ENCODE results near the gene UBL4A.
A peak's percentile ranks its signal among the peaks of the same experiment; 100 is the strongest.

The UBL4A gene

DNA sequence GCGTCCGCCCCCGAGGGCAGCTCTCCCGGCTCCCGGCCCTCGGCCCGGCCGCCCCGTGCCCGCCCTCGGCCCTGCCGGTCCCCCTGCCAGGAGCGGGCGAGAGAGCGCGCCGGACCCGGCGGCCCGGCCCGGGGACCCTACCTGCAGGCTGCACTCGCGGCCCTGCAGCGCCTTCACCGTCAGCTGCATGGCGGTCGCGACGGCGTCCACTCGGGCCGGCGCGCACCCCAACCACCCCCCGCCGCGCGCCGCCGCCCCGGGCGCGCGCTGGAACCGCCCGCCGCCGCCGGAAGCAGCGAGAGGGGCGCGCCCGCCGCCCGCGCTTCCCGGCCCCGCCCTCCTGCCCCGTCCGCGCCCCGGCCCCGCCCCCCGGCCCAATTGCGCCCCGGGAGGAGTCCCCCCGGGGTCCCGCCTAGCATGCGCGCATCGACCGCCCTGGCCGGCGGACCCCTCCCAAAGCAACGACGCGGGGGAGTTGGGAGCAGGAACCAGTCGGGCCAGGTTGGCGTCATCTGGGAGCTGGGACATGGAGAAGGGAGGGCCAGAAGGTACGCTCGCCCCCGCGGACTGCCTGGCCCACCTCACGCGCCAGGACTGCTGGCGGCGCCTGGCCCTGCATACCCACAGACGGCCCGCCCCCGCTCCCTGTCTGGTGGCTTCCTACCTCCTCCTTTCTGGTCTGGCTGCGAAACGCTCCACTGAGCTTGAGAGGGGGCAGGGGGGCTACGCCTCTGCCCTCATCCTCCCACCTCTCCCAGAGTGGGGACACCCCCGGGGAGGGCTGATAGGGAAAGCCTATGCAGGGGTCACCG lies at the start of gene UBL4A:
Gene UBL4A (minus strand): TSS at position 220 of the 812 bp plus-strand sequence. CDS start 31 bp downstream, at position 189.
- in situ Hi-C loops (cut with HindIII; ENCODE audit: low pct_unique_long_range_greater_than_20kb, low sequenced_read_pairs): no loop called here
- DNase-seq (ENCODE audit: low read depth in 1 of 2, low spot score in 1 of 2): peak; percentile 33 to 88
- no peak for TF ChIP-seq JUND (IDR thresholded peaks at IDR 0.05; ENCODE audit: low read depth)

DNA sequence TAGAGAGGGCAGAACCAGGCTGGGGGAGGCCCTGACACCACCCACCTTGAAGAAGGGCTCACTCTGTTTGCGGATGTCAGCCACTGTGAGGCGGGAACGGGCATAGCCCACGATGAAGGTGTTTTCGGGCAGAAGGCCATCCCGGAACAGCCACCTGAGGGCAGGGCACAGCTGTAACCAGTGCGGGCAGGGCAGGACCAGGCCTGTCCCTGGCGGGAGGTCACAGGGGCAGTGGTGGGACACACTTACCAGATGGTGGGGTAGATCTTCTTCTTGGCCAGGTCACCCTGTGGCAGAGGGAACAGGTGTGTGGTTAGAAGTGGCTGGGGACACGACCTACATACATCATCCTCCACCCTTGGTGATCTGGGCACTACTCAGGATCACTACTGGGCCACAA lies 49.5 kb upstream of the UBL4A start:
- DNase-seq (ENCODE audit: low read depth in 1 of 2, low spot score in 1 of 2): no peak
- TF ChIP-seq JUND (IDR thresholded peaks at IDR 0.05; ENCODE audit: low read depth): no peak
- in situ Hi-C loops (cut with HindIII; ENCODE audit: low pct_unique_long_range_greater_than_20kb, low sequenced_read_pairs): no loop called here

DNA sequence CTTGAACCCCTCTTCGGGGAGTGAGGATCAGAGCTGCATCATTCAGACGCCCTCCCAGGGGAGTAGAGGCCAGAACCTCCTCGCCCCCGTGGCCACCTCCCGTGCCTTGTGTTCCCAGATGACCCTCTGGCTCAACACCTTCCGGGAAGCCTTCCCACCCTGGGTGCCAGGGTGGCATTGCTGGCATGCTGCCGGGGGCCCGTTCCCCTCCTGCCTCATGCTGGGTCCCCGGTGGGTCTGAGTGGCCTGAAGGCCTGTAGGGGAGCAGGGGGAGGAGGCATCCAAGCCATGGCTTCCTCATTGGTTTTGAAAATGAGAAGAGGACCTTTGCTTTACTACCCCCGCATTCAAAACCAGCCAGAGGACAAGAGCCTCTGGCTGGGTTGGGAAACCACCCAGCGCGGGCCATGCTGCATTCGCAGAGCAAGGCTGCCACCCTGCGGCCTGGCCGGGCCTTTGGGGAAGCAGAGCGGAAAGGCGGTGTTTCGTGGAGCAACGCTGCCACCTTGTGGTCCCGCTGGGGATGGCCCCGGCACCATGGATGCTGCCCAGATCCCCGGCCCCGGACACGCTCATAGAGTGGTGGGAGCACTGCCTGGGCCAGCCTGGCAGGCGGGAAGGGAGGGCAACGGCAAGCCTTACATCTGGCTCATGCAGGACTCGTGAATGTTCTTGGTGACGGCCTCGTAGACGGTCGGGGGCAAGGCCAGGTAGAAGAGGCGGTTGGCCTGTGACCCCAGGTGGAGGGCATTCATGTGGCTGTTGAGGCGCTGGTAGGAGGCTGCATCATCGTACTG lies 48.3 kb upstream of the UBL4A start:
- in situ Hi-C loops (cut with HindIII; ENCODE audit: low pct_unique_long_range_greater_than_20kb, low sequenced_read_pairs): no loop called here
- peak; percentile 50 to 75 for DNase-seq (ENCODE audit: low read depth in 1 of 2, low spot score in 1 of 2)
- no peak for TF ChIP-seq JUND (IDR thresholded peaks at IDR 0.05; ENCODE audit: low read depth)

DNA sequence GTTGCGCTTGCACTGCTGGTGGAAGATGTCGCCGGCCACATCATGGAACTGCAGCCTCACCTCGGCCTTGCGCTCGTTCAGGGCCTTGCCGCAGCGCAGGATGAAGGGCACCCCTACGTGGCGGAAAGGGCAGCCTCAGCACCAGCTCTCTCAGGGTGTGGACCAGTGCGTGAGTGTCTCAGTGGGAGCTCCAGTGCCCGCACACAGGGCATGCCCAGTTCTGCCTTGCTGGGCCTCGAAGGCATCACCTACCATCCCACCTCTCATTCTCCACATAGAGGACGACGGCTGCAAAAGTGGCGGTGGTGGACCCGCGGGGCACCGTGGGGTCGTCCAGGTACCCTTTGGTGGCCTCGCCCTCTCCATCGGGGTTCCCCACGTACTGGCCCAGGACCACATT lies 46.3 kb upstream of the UBL4A start:
- in situ Hi-C loops (cut with HindIII; ENCODE audit: low pct_unique_long_range_greater_than_20kb, low sequenced_read_pairs): no loop called here
- DNase-seq (ENCODE audit: low read depth in 1 of 2, low spot score in 1 of 2): no peak
- no peak for TF ChIP-seq JUND (IDR thresholded peaks at IDR 0.05; ENCODE audit: low read depth)

DNA sequence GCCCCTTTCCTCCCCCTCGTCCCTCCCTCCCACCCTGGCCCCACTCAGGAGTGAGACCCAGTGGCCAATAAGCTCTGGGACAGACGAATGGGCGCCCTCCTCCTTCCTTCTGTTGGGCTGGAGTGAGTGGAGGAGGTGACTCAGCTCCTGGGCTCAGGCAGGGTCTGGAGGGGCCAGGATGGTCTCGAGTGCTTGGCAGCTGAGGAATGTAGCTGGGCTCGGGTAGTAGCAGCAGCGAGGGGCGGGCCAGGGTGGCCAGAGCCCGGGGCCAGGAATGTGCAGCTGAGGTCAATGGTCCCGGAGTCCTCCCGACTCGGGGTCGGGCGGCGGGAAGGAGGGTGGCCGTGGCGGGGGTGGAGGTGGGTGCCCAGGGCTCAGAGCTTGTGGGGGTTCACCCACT lies 45.2 kb upstream of the UBL4A start:
- in situ Hi-C loops (cut with HindIII; ENCODE audit: low pct_unique_long_range_greater_than_20kb, low sequenced_read_pairs): no loop called here
- no peak for DNase-seq (ENCODE audit: low read depth in 1 of 2, low spot score in 1 of 2)

DNA sequence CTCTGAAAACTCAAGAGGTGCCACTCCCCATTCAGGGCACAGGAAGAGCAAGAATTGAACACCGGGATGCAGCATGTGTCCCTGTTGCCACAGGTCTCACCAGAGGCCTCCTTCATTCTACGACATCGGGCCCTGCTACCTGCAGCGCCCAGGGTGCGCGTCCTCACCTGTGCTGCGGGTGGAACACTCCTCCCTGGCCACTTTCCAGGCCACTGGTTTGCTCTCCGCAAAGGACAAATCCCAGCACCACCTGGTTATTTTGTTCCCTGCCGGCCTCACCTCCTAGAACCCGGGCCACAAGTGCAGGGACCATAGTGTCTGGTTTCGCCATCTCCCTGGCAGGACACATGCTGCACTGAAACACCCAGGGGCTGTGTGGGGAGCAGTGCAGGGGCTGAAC lies 43.9 kb upstream of the UBL4A start:
- no peak for TF ChIP-seq JUND (IDR thresholded peaks at IDR 0.05; ENCODE audit: low read depth)
- no peak for DNase-seq (ENCODE audit: low read depth in 1 of 2, low spot score in 1 of 2)
- in situ Hi-C loops (cut with HindIII; ENCODE audit: low pct_unique_long_range_greater_than_20kb, low sequenced_read_pairs): no loop called here

More for the DNA sequence above, 45.2 kb upstream of the UBL4A start:
- TF ChIP-seq JUND (IDR thresholded peaks at IDR 0.05; ENCODE audit: low read depth): no peak

DNA sequence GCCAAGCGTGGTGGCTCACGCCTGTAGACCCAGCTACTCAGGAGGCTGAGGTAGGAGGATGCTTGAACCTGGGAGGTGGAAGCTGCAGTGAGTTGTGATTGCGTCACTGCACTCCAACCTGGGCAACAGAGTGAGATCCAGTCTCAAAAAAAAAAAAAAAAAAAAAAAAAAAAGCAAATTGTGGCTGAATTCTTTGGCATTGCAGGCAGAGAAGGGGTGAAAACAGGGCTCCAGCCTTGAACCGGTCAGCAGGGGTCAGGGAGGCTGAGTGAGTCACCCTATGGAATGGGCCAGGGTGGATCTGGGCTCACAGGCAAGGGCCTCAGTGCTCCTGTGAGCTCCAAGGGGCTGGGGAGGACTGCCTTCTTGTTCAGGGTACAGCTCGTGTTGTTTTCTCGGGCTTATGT lies 42.8 kb upstream of the UBL4A start:
- no peak for TF ChIP-seq JUND (IDR thresholded peaks at IDR 0.05; ENCODE audit: low read depth)
- no peak for DNase-seq (ENCODE audit: low read depth in 1 of 2, low spot score in 1 of 2)
- in situ Hi-C loops (cut with HindIII; ENCODE audit: low pct_unique_long_range_greater_than_20kb, low sequenced_read_pairs): no loop called here

DNA sequence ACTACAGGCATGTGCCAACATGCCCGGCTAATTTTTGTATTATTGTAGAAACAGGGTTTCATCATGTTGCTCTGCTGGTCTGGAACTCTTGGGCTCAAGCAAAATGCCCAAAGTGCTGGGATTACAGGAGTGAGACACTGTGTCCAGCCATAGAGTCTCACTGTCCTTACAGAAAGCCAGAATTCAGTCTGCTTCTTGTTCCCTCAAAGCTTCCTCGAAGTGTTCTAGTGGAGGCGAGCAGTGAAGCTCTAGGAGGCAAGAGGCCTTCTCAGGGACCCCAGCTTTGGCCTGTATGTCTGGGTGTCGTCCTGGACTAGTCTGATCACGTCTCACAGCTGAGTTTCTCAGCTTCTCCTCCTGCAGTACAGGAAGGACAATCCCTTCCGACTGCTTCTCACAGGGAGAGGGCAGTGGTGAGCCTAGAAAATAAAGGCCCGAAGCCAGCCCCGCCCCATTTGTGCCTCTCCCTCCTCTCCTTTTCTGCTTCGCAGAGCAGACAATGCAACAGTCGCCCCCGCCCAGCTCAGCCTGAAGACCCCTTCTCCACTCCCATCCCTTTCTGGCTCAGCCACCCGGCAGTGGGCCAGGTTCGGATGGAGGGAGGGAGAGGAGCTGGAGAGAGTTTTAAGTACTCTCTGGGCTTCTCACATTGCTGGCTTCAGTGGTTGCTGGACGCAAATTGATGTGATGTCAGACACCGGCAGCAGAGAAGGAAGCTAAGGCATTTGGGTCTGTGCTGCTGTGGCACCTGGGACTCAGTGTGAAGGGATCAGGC lies 40.7 kb upstream of the UBL4A start:
- peak in 1 of 2 experiments; percentile 76 for DNase-seq (ENCODE audit: low read depth in 1 of 2, low spot score in 1 of 2)
- TF ChIP-seq JUND (IDR thresholded peaks at IDR 0.05; ENCODE audit: low read depth): no peak
- in situ Hi-C loops (cut with HindIII; ENCODE audit: low pct_unique_long_range_greater_than_20kb, low sequenced_read_pairs): no loop called here

DNA sequence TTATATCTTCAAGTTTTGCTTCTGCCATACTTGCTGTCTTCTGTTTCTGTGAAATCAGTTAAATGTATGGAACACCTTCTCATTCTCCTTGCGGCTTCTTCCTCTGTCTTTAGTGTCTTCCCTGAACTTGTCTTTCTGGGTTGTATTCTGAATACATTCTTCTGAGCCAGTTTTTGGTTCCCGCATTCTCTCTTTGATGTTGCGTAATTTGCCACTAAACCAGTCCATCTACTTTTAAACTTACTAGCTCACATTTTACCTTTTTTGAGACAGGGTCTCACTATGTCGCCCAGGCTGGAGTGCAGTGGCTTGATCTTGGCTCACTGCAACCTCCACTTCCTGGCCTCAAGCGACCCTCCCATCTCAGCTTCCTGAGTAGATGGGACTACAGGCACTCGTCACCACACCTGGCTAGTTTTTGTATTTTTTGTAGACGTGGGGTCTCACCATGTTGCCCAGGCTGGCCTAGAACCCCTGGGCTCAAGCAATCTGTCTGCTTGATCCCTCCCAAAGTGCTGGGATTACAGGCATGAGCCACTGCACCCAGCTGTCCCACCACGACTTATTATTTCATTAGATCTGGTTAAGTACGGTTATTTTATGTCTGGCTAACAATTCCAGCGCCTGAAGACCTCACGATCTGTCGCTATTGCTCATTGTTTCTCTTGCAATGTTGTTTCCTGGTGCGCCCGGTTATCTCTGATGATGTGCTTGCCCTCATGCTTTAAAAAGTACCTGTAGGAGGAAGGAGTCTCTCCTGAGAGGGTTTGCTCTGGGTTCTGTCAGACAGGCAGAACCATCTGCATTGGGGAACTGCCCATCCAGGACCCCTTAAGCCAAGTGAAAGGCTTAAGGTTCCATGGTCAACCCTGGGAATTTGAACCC lies 39.4 kb upstream of the UBL4A start:
- in situ Hi-C loops (cut with HindIII; ENCODE audit: low pct_unique_long_range_greater_than_20kb, low sequenced_read_pairs): no loop called here
- DNase-seq (ENCODE audit: low read depth in 1 of 2, low spot score in 1 of 2): peak in 1 of 2 experiments; percentile 56
- no peak for TF ChIP-seq JUND (IDR thresholded peaks at IDR 0.05; ENCODE audit: low read depth)

DNA sequence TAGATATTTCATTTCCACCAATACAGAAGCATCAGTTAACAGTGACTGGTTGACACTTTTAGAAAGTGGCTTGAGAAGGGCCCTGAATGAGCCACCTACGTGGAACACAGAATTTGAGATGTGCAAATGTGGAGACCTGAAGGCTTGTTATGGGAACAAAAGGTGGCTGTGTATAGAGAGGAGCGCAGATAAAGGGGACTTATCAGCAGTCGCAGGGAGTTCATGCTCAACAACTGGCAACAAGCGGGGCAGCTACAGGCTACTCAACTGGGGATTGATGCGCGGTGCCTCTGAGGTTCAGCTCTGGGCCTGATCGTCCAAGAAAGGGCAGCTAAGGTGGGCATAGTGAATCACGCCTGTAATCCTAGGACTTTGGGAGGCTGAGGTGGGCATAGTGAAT lies 33.0 kb upstream of the UBL4A start:
- DNase-seq (ENCODE audit: low read depth in 1 of 2, low spot score in 1 of 2): no peak
- in situ Hi-C loops (cut with HindIII; ENCODE audit: low pct_unique_long_range_greater_than_20kb, low sequenced_read_pairs): no loop called here
- no peak for TF ChIP-seq JUND (IDR thresholded peaks at IDR 0.05; ENCODE audit: low read depth)

DNA sequence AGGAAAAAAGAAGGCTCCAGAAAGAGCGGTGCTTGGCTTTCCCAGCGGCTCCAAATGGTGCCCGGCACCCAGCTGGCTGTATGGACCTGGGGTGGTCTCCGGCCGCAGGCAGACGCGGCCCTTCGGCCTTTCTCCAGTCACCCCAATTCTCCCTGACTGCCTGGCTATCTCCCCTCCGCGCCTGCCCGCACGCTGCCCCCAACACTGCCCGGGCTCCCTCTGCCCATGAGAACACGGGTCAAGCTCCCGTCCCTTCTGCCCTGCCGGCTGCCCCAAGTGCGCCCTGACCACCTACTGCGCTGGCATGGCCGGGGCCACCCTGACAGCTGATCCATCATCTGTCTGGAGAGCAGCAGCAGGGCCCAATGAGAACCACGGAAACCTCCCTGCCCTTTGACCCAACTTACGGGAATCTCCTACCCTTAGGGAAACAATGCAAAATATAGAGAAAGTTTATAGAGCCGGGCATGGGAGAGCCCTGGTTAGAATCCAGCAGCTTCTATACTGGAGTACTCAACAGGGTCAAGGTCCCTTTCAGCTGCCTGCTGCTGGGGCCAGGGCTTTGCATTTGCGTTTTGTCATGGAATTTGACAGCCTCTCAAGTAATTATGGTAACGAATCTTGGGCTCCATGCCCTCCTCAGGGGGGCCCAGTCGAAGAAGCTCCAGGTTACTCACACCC lies 30.8 kb upstream of the UBL4A start:
- no peak for DNase-seq (ENCODE audit: low read depth in 1 of 2, low spot score in 1 of 2)
- in situ Hi-C loops (cut with HindIII; ENCODE audit: low pct_unique_long_range_greater_than_20kb, low sequenced_read_pairs): no loop called here
- TF ChIP-seq JUND (IDR thresholded peaks at IDR 0.05; ENCODE audit: low read depth): no peak
